ENCODE results near the gene IFITM10. TPM values are rescaled to one million over a fixed set of nuclear protein-coding genes. Genes with fewer than 3 reads are reported as not detected.

The IFITM10 gene
- total RNA-seq, 4 donors from 2014 or later: 0.42 to 0.58 (median 0.54) TPM

GRCh38 chr11:1763796-1764661 is 13.6 kb upstream of the IFITM10 start, which contains the start of gene CTSD:
Gene CTSD (minus strand): TSS chr11:1763927. CDS start chr11:1763859, 68 bp downstream.
- TF ChIP-seq POLR2AphosphoS5 (IDR thresholded peaks at IDR 0.05): peak; percentile 71 to 76
- no peak for TF ChIP-seq CTCF (IDR thresholded peaks at IDR 0.05)
- peak; percentile 68 for TF ChIP-seq POLR2A (IDR thresholded peaks at IDR 0.05; ENCODE audit: low read depth)
- no peak for TF ChIP-seq EP300 (IDR thresholded peaks at IDR 0.05)
- intact Hi-C loops (cut with DNase I): no loop called here
- Histone ChIP-seq H3K9me3 (no peaks in the 10 kb centered on the region), H3K27me3 (no peaks in the 10 kb centered on the region), H3K27ac (replicated peaks in 1 of 4) (peak within 1 kb of the TSS; percentile 80 to 85 (median 84)), H3K4me3 (peak within 1 kb of the TSS; percentile 75 to 100 (median 92)), H3K4me1 (peaks cover 42 to 53% (median 52%) of the 10 kb centered on the region in 4 donors), H3K36me3 (peaks cover 6 to 26% (median 22%) of the 10 kb centered on the region in 4 donors)
- WGBS: 15% methylated on average over 7 of the region's 85 CpGs
- peak; percentile 95 for DNase-seq (ENCODE audit: extremely low spot score)

- TF ChIP-seq POLR2AphosphoS5 (IDR thresholded peaks at IDR 0.05): no peak
- no peak for TF ChIP-seq CTCF (IDR thresholded peaks at IDR 0.05)
- no peak for TF ChIP-seq EP300 (IDR thresholded peaks at IDR 0.05)
- TF ChIP-seq POLR2A (IDR thresholded peaks at IDR 0.05; ENCODE audit: low read depth): no peak
- peaks cover 49 to 60% (median 56%) of the 10 kb centered on the region in 4 donors for H3K4me1 ChIP-seq
Observed at GRCh38 chr11:1763336-1763795, 13.0 kb upstream of the IFITM10 start.

GRCh38 chr11:1762537-1763302 is 12.3 kb upstream of the IFITM10 start:
- H3K27me3 ChIP-seq: no peaks in the 10 kb centered on the region
- H3K4me3 ChIP-seq: peak overlapping the region; percentile 75 to 100 (median 92)
- WGBS: 52% methylated on average over 8 of the region's 16 CpGs
- DNase-seq (ENCODE audit: extremely low spot score): no peak
- no peaks in the 10 kb centered on the region for H3K9me3 ChIP-seq
- peaks cover 6 to 39% (median 35%) of the 10 kb centered on the region in 4 donors for H3K36me3 ChIP-seq
- H3K27ac ChIP-seq (replicated peaks in 1 of 4): peak overlapping the region; percentile 80 to 85 (median 84)
- peak; percentile 53 for TF ChIP-seq POLR2A (IDR thresholded peaks at IDR 0.05; ENCODE audit: low read depth)
- no peak for TF ChIP-seq EP300 (IDR thresholded peaks at IDR 0.05)
- TF ChIP-seq POLR2AphosphoS5 (IDR thresholded peaks at IDR 0.05): peak; percentile 23 to 54
- peaks cover 56 to 62% (median 61%) of the 10 kb centered on the region in 4 donors for H3K4me1 ChIP-seq
- intact Hi-C loops (cut with DNase I): no loop called here

More at GRCh38 chr11:1763336-1763795, 13.0 kb upstream of the IFITM10 start:
- H3K27me3 ChIP-seq: no peaks in the 10 kb centered on the region
- H3K9me3 ChIP-seq: no peaks in the 10 kb centered on the region
- DNase-seq (ENCODE audit: extremely low spot score): no peak
- H3K36me3 ChIP-seq: peaks cover 6 to 33% (median 29%) of the 10 kb centered on the region in 4 donors
- WGBS: 5% methylated on average over 11 of the region's 32 CpGs
- peak overlapping the region; percentile 80 to 85 (median 84) for H3K27ac ChIP-seq (replicated peaks in 1 of 4)
- peak overlapping the region; percentile 75 to 100 (median 92) for H3K4me3 ChIP-seq
- intact Hi-C loops (cut with DNase I): no loop called here

GRCh38 chr11:1761857-1762536 is 11.6 kb upstream of the IFITM10 start:
- intact Hi-C loops (cut with DNase I): no loop called here
- peaks cover 8 to 46% (median 43%) of the 10 kb centered on the region in 4 donors for H3K36me3 ChIP-seq
- 80% methylated on average over 10 of the region's 12 CpGs for WGBS
- peaks cover 61 to 67% (median 63%) of the 10 kb centered on the region in 4 donors for H3K4me1 ChIP-seq
- H3K27me3 ChIP-seq: no peaks in the 10 kb centered on the region
- no peak for DNase-seq (ENCODE audit: extremely low spot score)
- H3K4me3 ChIP-seq: peak overlapping the region; percentile 75 to 100 (median 92)
- no peak for TF ChIP-seq CTCF (IDR thresholded peaks at IDR 0.05)
- TF ChIP-seq EP300 (IDR thresholded peaks at IDR 0.05): no peak
- no peak for TF ChIP-seq POLR2A (IDR thresholded peaks at IDR 0.05; ENCODE audit: low read depth)
- no peak for TF ChIP-seq POLR2AphosphoS5 (IDR thresholded peaks at IDR 0.05)
- H3K27ac ChIP-seq (replicated peaks in 1 of 4): peak overlapping the region; percentile 71 to 85 (median 82)
- H3K9me3 ChIP-seq: no peaks in the 10 kb centered on the region

All from esophagus muscularis mucosa (tissue), 4 donors.